Smooth muscle cell (in vitro differentiated cells): ENCODE results near the gene GSG1L. TPM values are rescaled to one million over a fixed set of nuclear protein-coding genes. Genes with fewer than 3 reads are reported as not detected.

ENCODE experiments used
- DNase-seq: peaks from one replicate; lab custom pipeline; 2025; ENCODE audit not compliant: unreplicated experiment; lab: John Stamatoyannopoulos, UW
- H2AFZ ChIP-seq: fragments of 200-600 bp; sonication (generic); 2 replicates; pipeline ENCODE4 v1.6.0; 2016; ENCODE audit warnings: antibody characterized with exemption, low read depth, mild to moderate bottlenecking
- H3F3A ChIP-seq: fragments of 200-600 bp; sonication (generic); 2 replicates; pipeline ENCODE4 v1.6.0; 2017; ENCODE audit warnings: antibody characterized with exemption, low read depth
- H3K27ac ChIP-seq: fragments of 200-600 bp; sonication (generic); 2 replicates; pipeline ENCODE4 v1.5.1; 2016; ENCODE audit warnings: low read depth, mild to moderate bottlenecking
- H3K27me3 ChIP-seq: fragments of 200-600 bp; sonication (generic); 2 replicates; pipeline ENCODE4 v1.6.1; 2016; ENCODE audit warnings: low read depth, mild to moderate bottlenecking
- H3K36me3 ChIP-seq: fragments of 200-600 bp; sonication (generic); 2 replicates; pipeline ENCODE4 v1.5.1; 2016; ENCODE audit warnings: low read depth
- H3K4me1 ChIP-seq: fragments of 200-600 bp; sonication (generic); 2 replicates; pipeline ENCODE4 v1.5.1; 2016; ENCODE audit warnings: low read depth
- H3K4me2 ChIP-seq: fragments of 200-600 bp; sonication (generic); 2 replicates; pipeline ENCODE4 v1.6.0; 2016; ENCODE audit warnings: mild to moderate bottlenecking
- H3K4me3 ChIP-seq: fragments of 200-600 bp; sonication (generic); 2 replicates; pipeline ENCODE4 v1.5.1; 2016; ENCODE audit warnings: mild to moderate bottlenecking
- H3K79me2 ChIP-seq: fragments of 200-600 bp; sonication (generic); 2 replicates; pipeline ENCODE4 v1.6.0; 2016; ENCODE audit warnings: low read depth, mild to moderate bottlenecking
- H3K9ac ChIP-seq: fragments of 200-600 bp; sonication (generic); 2 replicates; pipeline ENCODE4 v1.6.0; 2016; ENCODE audit warnings: low read depth
- H3K9me3 ChIP-seq: fragments of 200-600 bp; sonication (generic); replicated peaks from 2 replicates; pipeline ENCODE4 v1.5.1; 2016; ENCODE audit warnings: low read depth
- H4K20me1 ChIP-seq: fragments of 200-600 bp; sonication (generic); 2 replicates; pipeline ENCODE4 v1.6.0; 2016; ENCODE audit warnings: low read depth
- CTCF ChIP-seq: fragments of 200-600 bp; sonication (generic); IDR thresholded peaks from 2 replicates; pipeline ENCODE4 v1.5.1; 2017; ENCODE audit warnings: borderline replicate concordance, mild to moderate bottlenecking, antibody characterized with exemption; ENCODE audit not compliant: insufficient read depth, poor library complexity, severe bottlenecking
- whole genome bisulfite sequencing: methylation state at CpG from one replicate; pipeline ENCODE4 v1.1.7; 2016; ENCODE audit warnings: low lambda C conversion rate; 5-methylcytosine and 5-hydroxymethylcytosine counted together
- polyA plus RNA-seq: library from polyadenylated mRNA; unstranded; fragments of >200 nt; fragmentation: Nextera tagmentation; extraction: Ambion mirVana; gene quantifications from 2 replicates; pipeline ENCODE4 v1.2.1, GENCODE V29; 2016
- total RNA-seq: library from RNA; depleted of rRNA; stranded (reverse); fragments of >200 nt; gene quantifications from 2 replicates; pipeline ENCODE4 v1.2.3, GENCODE V29; 2014

Gene GSG1L
- total and polyA plus RNA-seq, 2 experiments from 2014 or later: 0.31 TPM; not detected in 1

- 97% methylated on average over 1 of the region's 1 CpG for WGBS
- Histone ChIP-seq H3K9ac (no peak overlapping the region), H3K27me3 (no peaks in the 10 kb centered on the region), H3K9me3 (no peaks in the 10 kb centered on the region), H4K20me1 (no peaks in the 10 kb centered on the region), H3K4me1 (no peaks in the 10 kb centered on the region), H3K79me2 (no peaks in the 10 kb centered on the region), H3F3A (no peaks in the 10 kb centered on the region), H3K27ac (no peak overlapping the region), H2AFZ (no peak overlapping the region), H3K36me3 (no peaks in the 10 kb centered on the region), H3K4me3 (no peak overlapping the region), H3K4me2 (no peak overlapping the region)
- TF ChIP-seq CTCF: no peak
- DNase-seq: no peak
Measured at GRCh38 chr16:27862953-27863352, 200.6 kb downstream of the GSG1L start.

- Histone ChIP-seq H2AFZ (no peak overlapping the region), H3F3A (no peaks in the 10 kb centered on the region), H3K4me3 (no peak overlapping the region), H3K9me3 (no peaks in the 10 kb centered on the region), H3K9ac (no peak overlapping the region), H3K4me1 (no peaks in the 10 kb centered on the region), H3K4me2 (no peak overlapping the region), H3K79me2 (no peaks in the 10 kb centered on the region), H4K20me1 (no peaks in the 10 kb centered on the region), H3K27me3 (no peaks in the 10 kb centered on the region), H3K36me3 (no peaks in the 10 kb centered on the region), H3K27ac (no peak overlapping the region)
- DNase-seq: no peak
- WGBS: 86% methylated on average over 7 of the region's 7 CpGs
- TF ChIP-seq CTCF: no peak
Measured at GRCh38 chr16:27860091-27860490, 203.4 kb downstream of the GSG1L start.

GRCh38 chr16:27859020-27859419 is 204.5 kb downstream of the GSG1L start:
- Histone ChIP-seq H3K27me3 (no peaks in the 10 kb centered on the region), H4K20me1 (no peaks in the 10 kb centered on the region), H3K4me2 (no peak overlapping the region), H3K36me3 (no peaks in the 10 kb centered on the region), H3K27ac (no peak overlapping the region), H3K4me3 (no peak overlapping the region), H3K9me3 (no peaks in the 10 kb centered on the region), H2AFZ (no peak overlapping the region), H3K4me1 (no peaks in the 10 kb centered on the region), H3K79me2 (no peaks in the 10 kb centered on the region), H3F3A (no peaks in the 10 kb centered on the region), H3K9ac (no peak overlapping the region)
- no peak for TF ChIP-seq CTCF
- WGBS: 57% methylated on average over 8 of the region's 8 CpGs
- DNase-seq: no peak

GRCh38 chr16:27853651-27854050 is 209.9 kb downstream of the GSG1L start:
- no peak for DNase-seq
- Histone ChIP-seq H3K79me2 (no peaks in the 10 kb centered on the region), H3F3A (no peaks in the 10 kb centered on the region), H3K4me1 (no peaks in the 10 kb centered on the region), H3K27ac (no peak overlapping the region), H3K9ac (no peak overlapping the region), H3K27me3 (peaks cover 7% of the 10 kb centered on the region), H3K9me3 (no peaks in the 10 kb centered on the region), H3K4me2 (no peak overlapping the region), H4K20me1 (no peaks in the 10 kb centered on the region), H2AFZ (no peak overlapping the region), H3K4me3 (no peak overlapping the region), H3K36me3 (no peaks in the 10 kb centered on the region)
- WGBS: 84% methylated on average over 3 of the region's 3 CpGs
- TF ChIP-seq CTCF: no peak
